Keratinocyte (primary cell): ENCODE data around the gene ARRB1. TPM values are rescaled to one million over a fixed set of nuclear protein-coding genes. Genes with fewer than 3 reads are reported as not detected.

ENCODE experiments used
- DNase-seq: peaks from one replicate; pipeline ENCODE4 v3.0.0-alpha.2; 2011; ENCODE audit warnings: low read depth, missing footprints, low spot score
- FAIRE-seq: peaks from 2 replicates; lab custom pipeline; 2011; peaks lifted over from hg19 to GRCh38; lab: Jason Lieb, UNC
- H2AFZ ChIP-seq: 2 replicates; pipeline ENCODE4 v1.6.0; 2012; ENCODE audit warnings: low read length, control low read depth, inconsistent platforms; ENCODE audit not compliant: control insufficient read depth
- H3K27ac ChIP-seq: 2 replicates; pipeline ENCODE4 v1.5.1; 2011; ENCODE audit warnings: low read length; ENCODE audit not compliant: control insufficient read depth, insufficient read depth
- H3K27me3 ChIP-seq: 3 replicates; pipeline ENCODE4 v1.6.0; 2011; ENCODE audit warnings: low read length; ENCODE audit not compliant: control insufficient read depth, insufficient read depth; ENCODE audit errors: extremely low read depth
- H3K36me3 ChIP-seq, 2 experiments: 2 replicates in 1 of 2; 3 replicates in 1 of 2; pipeline ENCODE4 v1.5.1; 2011; ENCODE audit warnings: low read length in 2 of 2, mild to moderate bottlenecking in 1 of 2; ENCODE audit not compliant: control insufficient read depth in 2 of 2, insufficient read depth in 2 of 2; ENCODE audit errors: extremely low read depth in 1 of 2
- H3K4me1 ChIP-seq: 3 replicates; pipeline ENCODE4 v1.5.1; 2011; ENCODE audit warnings: low read length; ENCODE audit not compliant: control insufficient read depth, insufficient read depth; ENCODE audit errors: extremely low read depth
- H3K4me2 ChIP-seq: 3 replicates; pipeline ENCODE4 v1.6.0; 2011; ENCODE audit warnings: low read depth, low read length; ENCODE audit not compliant: control insufficient read depth, insufficient read depth; ENCODE audit errors: extremely low read depth
- H3K4me3 ChIP-seq, 3 experiments: fragments of 200-600 bp in 1 of 3; sonication (generic) in 1 of 3; 2 replicates in 2 of 3; 3 replicates in 1 of 3; pipeline ENCODE4 v1.5.1; 2011 to 2016; ENCODE audit warnings: low read length in 3 of 3, mild to moderate bottlenecking in 3 of 3, control low read depth in 2 of 3, inconsistent platforms in 1 of 3, low read depth in 1 of 3, mixed read lengths in 1 of 3, mixed run types in 1 of 3, moderate library complexity in 1 of 3; ENCODE audit not compliant: control insufficient read depth in 2 of 3, insufficient read depth in 2 of 3; ENCODE audit errors: extremely low read depth in 1 of 3
- H3K79me2 ChIP-seq: 2 replicates; pipeline ENCODE4 v1.6.0; 2012; ENCODE audit warnings: low read length; ENCODE audit not compliant: control insufficient read depth, insufficient read depth
- H3K9ac ChIP-seq: 3 replicates; pipeline ENCODE4 v1.6.0; 2011; ENCODE audit warnings: low read length; ENCODE audit not compliant: control insufficient read depth, insufficient read depth; ENCODE audit errors: extremely low read depth
- H3K9me1 ChIP-seq: 3 replicates; pipeline ENCODE4 v1.6.0; 2011; ENCODE audit warnings: low read length; ENCODE audit not compliant: control insufficient read depth, insufficient read depth; ENCODE audit errors: extremely low read depth
- H3K9me3 ChIP-seq: 2 replicates; pipeline ENCODE4 v1.5.1; 2012; ENCODE audit warnings: low read depth, low read length; ENCODE audit not compliant: control insufficient read depth
- H4K20me1 ChIP-seq: 3 replicates; pipeline ENCODE4 v1.6.0; 2011; ENCODE audit warnings: low read length; ENCODE audit not compliant: control insufficient read depth, insufficient read depth; ENCODE audit errors: extremely low read depth
- EZH2 ChIP-seq: IDR thresholded peaks from one replicate; pipeline ENCODE4 v1.6.1; 2012; ENCODE audit warnings: inconsistent platforms, mild to moderate bottlenecking, low read length, moderate library complexity
- dilution Hi-C: fragments of 300-500 bp; cut with MboI; formaldehyde crosslinking; loops from one replicate; pipeline ENCODE4 v1.7.0; 2020; ENCODE audit warnings: low sequenced_read_pairs; ENCODE audit not compliant: extremely low pct_ligation_motif_present
- polyA plus RNA-seq, 5 experiments: library from polyadenylated mRNA; depleted of rRNA in 3 of 5; stranded (reverse) in 3 of 5; stranded (forward) in 1 of 5; unstranded in 1 of 5; fragments of >200 nt; gene quantifications; 1 replicate in 1 of 5; 2 replicates in 3 of 5; 3 replicates in 1 of 5; pipeline versions ENCODE4 v1.2.1 to v1.2.3, GENCODE V29; 2011 to 2012; ENCODE audit warnings: missing spikeins in 2 of 5, low read depth in 1 of 5, low replicate concordance in 1 of 5
- TF ChIP-seq, protein P1 (sequence below), 3 experiments: IDR thresholded peaks in 1 of 3; conservative IDR thresholded peaks in 1 of 3; optimal IDR thresholded peaks in 1 of 3; 2 replicates in 2 of 3; 3 replicates in 1 of 3; pipeline versions ENCODE3 to v1.5.1; 2011; ENCODE audit warnings: low read length in 3 of 3, mild to moderate bottlenecking in 3 of 3, moderate library complexity in 2 of 3, control low read depth in 1 of 3, inconsistent platforms in 1 of 3; ENCODE audit not compliant: insufficient read depth in 2 of 3; ENCODE audit errors: extremely low read depth in 1 of 3

Gene ARRB1
- polyA plus RNA-seq, 1 donor (not counting 4 experiments of a cell fraction or from before 2014, with no cell fraction given) = 0.94 TPM

DNA sequence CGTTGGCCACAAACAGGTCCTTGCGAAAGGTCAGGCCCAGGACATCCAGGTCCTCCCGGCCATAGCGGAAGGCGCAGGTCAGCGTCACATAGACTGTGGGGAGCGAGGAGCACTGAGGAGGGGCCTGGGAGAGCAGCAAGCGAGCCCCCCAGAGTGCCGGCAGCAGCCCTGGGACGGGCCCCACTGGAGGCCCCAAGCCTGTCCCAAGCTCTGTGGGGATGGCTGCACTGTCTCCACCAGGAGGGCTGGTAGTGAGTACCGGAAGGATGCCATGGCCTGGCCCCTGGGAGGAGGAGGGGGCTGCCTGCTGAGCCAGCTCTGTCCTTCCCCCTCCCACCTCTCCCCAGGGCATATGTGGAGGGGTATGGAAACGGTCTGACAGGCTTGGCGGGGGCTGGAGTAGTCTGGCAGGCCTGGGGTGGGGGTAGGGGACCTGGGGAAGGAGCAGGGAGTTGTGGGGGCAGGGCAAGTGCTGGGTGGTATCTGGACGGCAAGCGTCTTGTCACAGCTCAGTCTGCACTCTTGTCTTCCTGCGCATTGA is 68.0 kb downstream of the ARRB1 start:
- H3K9ac ChIP-seq = no peak overlapping the region
- no peaks in the 10 kb centered on the region for H3K27me3 ChIP-seq
- dilution Hi-C loops = no loop called here
- H3K36me3 ChIP-seq = no peaks in the 10 kb centered on the region
- no peak overlapping the region for H3K4me2 ChIP-seq
- H3K27ac ChIP-seq = no peak overlapping the region
- FAIRE-seq (no peak), DNase-seq (no peak)
- no peaks in the 10 kb centered on the region for H3K79me2 ChIP-seq
- no peak for TF ChIP-seq EZH2
- TF ChIP-seq, protein P1, sequence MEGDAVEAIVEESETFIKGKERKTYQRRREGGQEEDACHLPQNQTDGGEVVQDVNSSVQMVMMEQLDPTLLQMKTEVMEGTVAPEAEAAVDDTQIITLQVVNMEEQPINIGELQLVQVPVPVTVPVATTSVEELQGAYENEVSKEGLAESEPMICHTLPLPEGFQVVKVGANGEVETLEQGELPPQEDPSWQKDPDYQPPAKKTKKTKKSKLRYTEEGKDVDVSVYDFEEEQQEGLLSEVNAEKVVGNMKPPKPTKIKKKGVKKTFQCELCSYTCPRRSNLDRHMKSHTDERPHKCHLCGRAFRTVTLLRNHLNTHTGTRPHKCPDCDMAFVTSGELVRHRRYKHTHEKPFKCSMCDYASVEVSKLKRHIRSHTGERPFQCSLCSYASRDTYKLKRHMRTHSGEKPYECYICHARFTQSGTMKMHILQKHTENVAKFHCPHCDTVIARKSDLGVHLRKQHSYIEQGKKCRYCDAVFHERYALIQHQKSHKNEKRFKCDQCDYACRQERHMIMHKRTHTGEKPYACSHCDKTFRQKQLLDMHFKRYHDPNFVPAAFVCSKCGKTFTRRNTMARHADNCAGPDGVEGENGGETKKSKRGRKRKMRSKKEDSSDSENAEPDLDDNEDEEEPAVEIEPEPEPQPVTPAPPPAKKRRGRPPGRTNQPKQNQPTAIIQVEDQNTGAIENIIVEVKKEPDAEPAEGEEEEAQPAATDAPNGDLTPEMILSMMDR (optimal IDR thresholded peaks at IDR 0.05 in 1 of 3, IDR thresholded peaks at IDR 0.05 in 1 of 3, conservative IDR thresholded peaks at IDR 0.05 in 1 of 3; ENCODE audit: extremely low read depth in 1 of 3, insufficient read depth in 2 of 3, low read length in 3 of 3) = no peak
- H2AFZ ChIP-seq = no peak overlapping the region
- H3K4me3 ChIP-seq = no peak overlapping the region
- H4K20me1 ChIP-seq = no peaks in the 10 kb centered on the region
- H3K9me1 ChIP-seq = no peaks in the 10 kb centered on the region
- H3K9me3 ChIP-seq = no peaks in the 10 kb centered on the region
- no peaks in the 10 kb centered on the region for H3K4me1 ChIP-seq

DNA sequence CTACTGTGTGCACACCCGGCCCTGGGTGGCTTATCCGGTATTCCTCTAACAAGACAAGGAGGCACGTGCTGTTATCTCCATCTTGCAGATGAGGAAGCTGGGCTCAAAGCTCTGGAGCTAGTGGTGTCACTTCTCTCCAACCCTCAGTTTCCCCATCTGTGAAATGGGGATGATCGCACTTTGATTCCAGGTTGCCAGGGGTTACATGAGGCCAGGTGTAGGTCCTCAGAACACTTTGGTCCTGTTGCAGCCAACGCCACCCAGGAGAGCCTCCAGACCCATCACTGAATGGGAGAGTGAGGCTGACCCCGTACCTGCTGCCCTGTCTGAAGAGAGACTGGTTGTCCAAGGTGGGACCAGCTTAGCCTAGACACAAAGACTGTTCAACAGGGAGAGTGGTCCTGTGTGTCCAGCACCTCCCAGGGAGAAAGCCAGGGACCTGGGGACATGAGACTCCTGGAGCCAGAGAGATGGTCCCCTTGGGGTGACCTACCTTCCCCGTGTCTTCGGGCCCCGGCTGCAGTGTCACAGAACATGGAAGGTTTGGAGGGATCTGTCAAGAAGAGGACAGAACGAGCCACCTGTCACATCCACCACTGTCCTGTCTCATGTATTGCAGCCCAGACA is 69.9 kb downstream of the ARRB1 start:
- Histone ChIP-seq H3K4me3 (no peak overlapping the region), H3K36me3 (no peaks in the 10 kb centered on the region), H3K27ac (no peak overlapping the region), H2AFZ (no peak overlapping the region), H3K4me2 (no peak overlapping the region), H3K27me3 (no peaks in the 10 kb centered on the region), H3K9me3 (no peaks in the 10 kb centered on the region), H3K4me1 (no peaks in the 10 kb centered on the region), H3K79me2 (no peaks in the 10 kb centered on the region), H3K9ac (no peak overlapping the region), H3K9me1 (no peaks in the 10 kb centered on the region), H4K20me1 (no peaks in the 10 kb centered on the region)
- no peak for DNase-seq
- TF ChIP-seq, protein P1 (optimal IDR thresholded peaks at IDR 0.05 in 1 of 3, IDR thresholded peaks at IDR 0.05 in 1 of 3, conservative IDR thresholded peaks at IDR 0.05 in 1 of 3; ENCODE audit: extremely low read depth in 1 of 3, insufficient read depth in 2 of 3, low read length in 3 of 3) = no peak
- TF ChIP-seq EZH2 = no peak
- dilution Hi-C loops = no loop called here
- FAIRE-seq = no peak
